Activated CD8-positive, alpha-beta T cell treated with anti-CD3 and anti-CD28 coated beads for 36 hours (primary cell): ENCODE data around the gene GDAP2. TPM values are rescaled to one million over a fixed set of nuclear protein-coding genes. Genes with fewer than 3 reads are reported as not detected.

Source experiments
- total RNA-seq, 2 experiments: library from RNA; stranded (reverse); gene quantifications; one replicate each; pipeline ENCODE4 v1.2.3, GENCODE V29; 2021

Gene GDAP2
- total RNA-seq, 2 experiments from 2014 or later = 18.5 to 20.4 TPM

Other genes with a start within 250 kb of the GDAP2 start
- gene WDR3, start 118 bp upstream of the GDAP2 start, total RNA-seq = 10 to 100 TPM; 61.6 to 63.0 TPM